Ovary (tissue), 3 donors: Measurements from ENCODE around the gene CDC25B.

Experiments
- CTCF ChIP-seq, 3 donors: fragments of 450-650 bp in 2 of 3; fragments of 200-600 bp in 1 of 3; IDR thresholded peaks; one replicate each; pipeline versions ENCODE4 v1.5.1 to v1.8.0; 2016 to 2022; ENCODE audit warnings: antibody characterized with exemption in 3 of 3, mild to moderate bottlenecking in 1 of 3
- POLR2A ChIP-seq: fragments of 450-650 bp; IDR thresholded peaks from one replicate; pipeline ENCODE4 v1.6.1; 2017; ENCODE audit warnings: antibody characterized with exemption, mild to moderate bottlenecking, moderate library complexity
- donor health status: DM: no; HTN: no; CAD: no.

DNA sequence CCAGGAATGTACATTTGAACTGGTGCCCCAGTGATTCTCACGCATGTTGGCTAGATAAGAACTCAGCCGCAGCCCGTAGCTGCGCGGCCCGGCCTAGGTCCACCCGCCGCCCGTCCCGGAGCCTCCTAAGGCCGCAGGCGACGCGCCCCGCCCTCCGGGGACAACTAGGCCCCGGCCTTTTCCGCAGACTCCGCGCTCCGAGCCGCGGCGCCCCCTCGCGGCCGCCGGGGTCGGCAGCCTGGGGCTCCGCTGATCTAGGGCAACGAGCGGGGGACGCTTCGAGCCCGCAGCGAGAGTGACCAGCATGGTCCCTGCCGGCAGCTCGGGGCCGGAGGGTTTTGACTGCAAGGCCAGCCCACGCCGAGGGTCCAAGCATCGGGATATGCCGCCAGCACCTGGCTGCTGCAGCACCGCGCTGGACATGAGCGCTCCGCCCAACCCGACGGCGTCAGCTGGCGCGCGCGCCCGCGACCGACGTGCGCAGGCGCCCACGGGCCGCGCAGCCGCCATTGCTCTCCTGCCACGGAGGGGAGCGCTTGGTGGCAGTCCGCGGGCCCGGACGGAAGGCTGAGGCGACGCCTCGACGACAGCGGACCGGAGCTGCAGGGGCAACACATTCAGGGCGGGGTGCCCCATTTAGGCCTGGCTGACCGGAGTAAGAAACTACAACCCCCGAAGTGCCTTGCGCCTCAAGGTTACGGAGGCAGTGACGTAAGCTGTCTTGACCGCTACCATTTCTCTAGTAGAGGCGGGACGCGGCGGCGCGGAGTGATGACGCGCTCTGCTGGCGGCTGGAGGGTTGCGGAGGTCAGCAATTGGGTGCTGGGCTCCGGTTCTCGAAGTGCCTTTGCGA is 24.2 kb downstream of the CDC25B start, which contains the start of gene AP5S1:
- TF ChIP-seq CTCF (IDR thresholded peaks at IDR 0.05): peak; percentile 100
- peak; percentile 62 for TF ChIP-seq POLR2A
